Stimulated activated CD4-positive, alpha-beta T cell treated with anti-CD3 and anti-CD28 coated beads, Interleukin-4, amount 100 ng/mL, for 24 hours (primary cell): ENCODE results near the gene ZNF205.
"Not testable (repeated sequence)": the region's sequence is repeated elsewhere in the genome, so short reads cannot be mapped to it uniquely, and the experiment has no call there.

Experiments
- DNase-seq: peaks from one replicate; pipeline ENCODE4 v3.0.0-alpha.2; 2020

The ZNF205 gene

GRCh38 chr16:3150346-3151218, 38.2 kb downstream of the ZNF205 start:
- DNase-seq: peak; percentile 99

- peak; percentile 15 for DNase-seq
These were observed 39.6 kb downstream of the ZNF205 start for GRCh38 chr16:3152027-3152276.

- DNase-seq: peak; percentile 88
These were observed 40.0 kb downstream of the ZNF205 start for GRCh38 chr16:3152277-3152990.

GRCh38 chr16:3152991-3153368, 40.6 kb downstream of the ZNF205 start:
- DNase-seq: no peak

GRCh38 chr16:3155181-3155580, 42.8 kb downstream of the ZNF205 start:
- DNase-seq: no peak

- DNase-seq: no peak
These were observed 43.6 kb downstream of the ZNF205 start for GRCh38 chr16:3155972-3156371.

- DNase-seq: peak; percentile 50
These were observed 45.0 kb downstream of the ZNF205 start for GRCh38 chr16:3157229-3158025.

GRCh38 chr16:3158026-3158509, 45.7 kb downstream of the ZNF205 start:
- DNase-seq: no peak

- DNase-seq: peak; percentile 84
These were observed 46.3 kb downstream of the ZNF205 start for GRCh38 chr16:3158510-3159314.

- no peak for DNase-seq
These were observed 49.0 kb downstream of the ZNF205 start for GRCh38 chr16:3161235-3162018.

- no peak for DNase-seq
These were observed 52.0 kb downstream of the ZNF205 start for GRCh38 chr16:3164121-3164991.

GRCh38 chr16:3165111-3165822, 52.9 kb downstream of the ZNF205 start:
- DNase-seq: no peak

- DNase-seq: no peak
These were observed 54.1 kb downstream of the ZNF205 start for GRCh38 chr16:3166505-3166886.

GRCh38 chr16:3168729-3169128, 56.3 kb downstream of the ZNF205 start:
- not testable (repeated sequence) for DNase-seq
